GM13976 (cell line): ENCODE results near the gene INKA2.

ENCODE experiments used
- DNase-seq: peaks from one replicate; pipeline ENCODE4 v3.0.0; 2012; ENCODE audit warnings: low spot score
- in situ Hi-C: fragments of 300-500 bp; cut with MboI; formaldehyde crosslinking; loops from one replicate; pipeline ENCODE4 v1.12.0; 2022; ENCODE audit warnings: low sequenced_read_pairs, mixed read lengths, inconsistent platforms; ENCODE audit not compliant: unreplicated experiment
- TF ChIP-seq, protein P1 (sequence below): IDR thresholded peaks from 2 replicates; pipeline ENCODE4 v1.5.1; 2012; ENCODE audit warnings: borderline replicate concordance, mild to moderate bottlenecking; ENCODE audit not compliant: insufficient read depth; ENCODE audit errors: extremely low read depth, missing control alignments, control extremely low read depth

The INKA2 gene

DNA sequence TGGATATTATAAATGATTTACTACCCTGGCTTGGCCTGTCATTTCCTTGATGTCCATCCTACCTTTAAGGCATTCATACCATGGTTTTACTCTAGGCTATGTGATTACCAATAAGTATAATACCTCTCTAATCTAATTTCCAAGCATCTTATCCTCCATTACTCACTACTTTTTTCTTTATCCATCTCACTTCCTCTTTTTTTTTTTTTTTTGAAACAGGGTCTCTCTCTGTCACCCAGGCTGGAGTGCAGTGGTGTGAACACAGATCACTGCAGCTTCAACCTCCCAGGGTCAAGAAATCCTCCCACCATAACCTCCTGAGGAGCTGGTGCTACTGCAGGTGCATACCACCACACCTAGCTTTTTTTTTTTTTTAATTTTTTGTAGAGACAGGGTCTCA is 39.9 kb downstream of the INKA2 start:
- TF ChIP-seq, protein P1, sequence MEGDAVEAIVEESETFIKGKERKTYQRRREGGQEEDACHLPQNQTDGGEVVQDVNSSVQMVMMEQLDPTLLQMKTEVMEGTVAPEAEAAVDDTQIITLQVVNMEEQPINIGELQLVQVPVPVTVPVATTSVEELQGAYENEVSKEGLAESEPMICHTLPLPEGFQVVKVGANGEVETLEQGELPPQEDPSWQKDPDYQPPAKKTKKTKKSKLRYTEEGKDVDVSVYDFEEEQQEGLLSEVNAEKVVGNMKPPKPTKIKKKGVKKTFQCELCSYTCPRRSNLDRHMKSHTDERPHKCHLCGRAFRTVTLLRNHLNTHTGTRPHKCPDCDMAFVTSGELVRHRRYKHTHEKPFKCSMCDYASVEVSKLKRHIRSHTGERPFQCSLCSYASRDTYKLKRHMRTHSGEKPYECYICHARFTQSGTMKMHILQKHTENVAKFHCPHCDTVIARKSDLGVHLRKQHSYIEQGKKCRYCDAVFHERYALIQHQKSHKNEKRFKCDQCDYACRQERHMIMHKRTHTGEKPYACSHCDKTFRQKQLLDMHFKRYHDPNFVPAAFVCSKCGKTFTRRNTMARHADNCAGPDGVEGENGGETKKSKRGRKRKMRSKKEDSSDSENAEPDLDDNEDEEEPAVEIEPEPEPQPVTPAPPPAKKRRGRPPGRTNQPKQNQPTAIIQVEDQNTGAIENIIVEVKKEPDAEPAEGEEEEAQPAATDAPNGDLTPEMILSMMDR = no peak
- in situ Hi-C loops = no loop called here
- no peak for DNase-seq

DNA sequence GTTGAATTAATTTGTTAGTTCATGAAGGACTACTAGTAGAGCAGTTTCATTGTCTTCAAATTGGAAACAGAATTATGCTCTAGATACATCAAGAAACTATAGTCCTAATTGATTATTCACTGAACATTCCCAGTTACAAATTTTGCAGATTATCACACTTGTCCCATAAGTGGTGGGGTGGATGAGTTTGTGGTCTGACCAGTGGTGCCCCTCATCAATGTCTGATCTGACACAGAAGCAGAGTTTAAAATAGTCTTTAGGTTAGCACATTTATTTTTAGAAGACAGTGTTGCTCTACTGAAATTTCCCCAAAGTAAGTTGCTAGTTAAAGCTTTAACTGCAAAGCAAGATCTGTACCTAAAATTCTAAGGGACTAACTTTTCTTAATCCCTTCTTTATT is 42.9 kb downstream of the INKA2 start:
- TF ChIP-seq, protein P1 = no peak
- DNase-seq = no peak
- in situ Hi-C loops = no loop called here

DNA sequence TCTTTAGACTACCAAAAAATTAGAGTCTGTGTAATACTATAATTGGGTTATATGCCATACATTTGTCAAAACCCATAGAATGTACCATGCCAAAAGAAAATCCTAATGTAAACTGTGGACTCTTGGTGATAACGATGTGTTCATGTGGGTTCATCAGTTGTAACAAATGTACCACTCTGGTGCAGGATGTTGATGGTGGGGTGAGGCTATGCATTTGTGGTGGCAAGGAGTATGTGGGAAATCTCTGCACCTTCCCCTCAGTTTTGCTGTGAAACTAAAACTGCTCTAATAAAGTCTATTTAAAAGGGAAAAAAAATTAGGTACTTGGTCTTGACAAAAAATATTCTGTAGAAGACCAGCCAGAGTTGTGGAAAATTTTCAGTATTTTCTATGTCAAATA is 43.4 kb downstream of the INKA2 start:
- no peak for DNase-seq
- in situ Hi-C loops = no loop called here
- TF ChIP-seq, protein P1 = no peak

DNA sequence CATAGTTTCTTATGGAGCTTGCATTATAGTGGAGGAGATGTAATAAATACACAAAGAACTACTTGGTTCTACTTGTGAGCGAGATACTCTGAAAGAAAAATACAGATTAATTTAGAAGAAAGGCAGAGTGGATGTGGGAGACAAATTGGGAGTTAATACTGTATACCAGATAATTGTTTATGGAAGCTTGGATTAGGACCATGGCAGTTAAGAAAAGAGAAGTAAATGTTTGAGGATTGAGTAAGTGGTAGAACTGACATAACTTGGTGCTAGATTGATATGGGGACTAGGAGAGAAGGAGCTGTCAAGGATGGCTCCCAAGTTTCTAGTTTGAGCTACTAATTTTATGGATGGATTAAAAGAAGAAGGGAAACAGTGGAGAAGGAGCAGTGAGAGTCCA is 47.3 kb downstream of the INKA2 start:
- in situ Hi-C loops = no loop called here
- DNase-seq = no peak
- TF ChIP-seq, protein P1 = no peak

DNA sequence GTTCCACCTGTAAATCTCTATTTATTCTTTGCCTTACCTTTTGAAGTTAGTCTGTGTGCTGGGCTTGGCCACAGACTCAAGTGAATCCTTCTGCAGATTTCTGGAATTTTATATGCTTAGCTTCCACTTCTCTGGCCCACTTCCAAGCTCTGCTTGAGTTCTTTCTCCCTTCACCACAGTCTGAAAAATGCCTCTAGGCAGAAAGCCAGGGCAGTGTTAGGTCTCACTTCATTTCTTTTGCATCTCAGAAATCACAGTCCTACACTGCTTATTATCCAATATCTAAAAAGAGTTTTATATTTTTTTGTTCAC is 48.9 kb downstream of the INKA2 start:
- no peak for DNase-seq
- in situ Hi-C loops = no loop called here
- TF ChIP-seq, protein P1 = no peak
